K562 (cell line): ENCODE data around the gene ENOSF1. TPM values are rescaled to one million over a fixed set of nuclear protein-coding genes. Genes with fewer than 3 reads are reported as not detected.

Source experiments
- E4F1 ChIP-seq: fragments of 250-450 bp; sonication (Bioruptor Pico); IDR thresholded peaks from 2 replicates; pipeline ENCODE4 v1.5.0; 2021; ENCODE audit warnings: mild to moderate bottlenecking, borderline replicate concordance
- FOXM1 ChIP-seq, 2 experiments: fragments of 450-650 bp in 1 of 2; sonication (generic) in 1 of 2; formaldehyde crosslinking in 1 of 2; IDR thresholded peaks; 2 replicates each; pipeline versions ENCODE4 v1.6.1 to v1.9.0; 2017 to 2022; ENCODE audit warnings: low read depth in 2 of 2, mild to moderate bottlenecking in 2 of 2, missing genetic modification reagents in 1 of 2, moderate library complexity in 1 of 2
- MXI1 ChIP-seq: IDR thresholded peaks from 2 replicates; pipeline ENCODE4 v1.6.1; 2011; ENCODE audit warnings: low read depth, mild to moderate bottlenecking, improper control_type of control experiment, low read length
- PBX2 ChIP-seq, 2 experiments: IDR thresholded peaks in 1 of 2; conservative IDR thresholded peaks in 1 of 2; 2 replicates each; pipeline ENCODE4 v1.6.1; 2016; ENCODE audit warnings: low read depth in 2 of 2, mild to moderate bottlenecking in 1 of 2, missing compliant biosample characterization in 1 of 2, missing genetic modification characterization in 1 of 2, moderate library complexity in 1 of 2
- SRSF1 ChIP-seq: fragments of 200-400 bp; formaldehyde crosslinking; IDR thresholded peaks from 2 replicates; pipeline ENCODE4 v1.6.1; 2017; ENCODE audit warnings: mild to moderate bottlenecking, low read depth, low read length, moderate library complexity
- THAP12 ChIP-seq: fragments of 250-450 bp; sonication (Bioruptor Pico); IDR thresholded peaks from 2 replicates; pipeline ENCODE4 v1.9.0; 2021; ENCODE audit warnings: mild to moderate bottlenecking, inconsistent platforms
- ZMIZ1 ChIP-seq, 2 experiments: fragments of 150-350 bp in 1 of 2; IDR thresholded peaks; 2 replicates each; pipeline ENCODE4 v1.6.1; 2012 to 2016; ENCODE audit warnings: low read depth in 2 of 2, low read length in 2 of 2, mild to moderate bottlenecking in 1 of 2, moderate library complexity in 1 of 2
- ZNF583 ChIP-seq: fragments of 250-450 bp; sonication (Bioruptor Pico); IDR thresholded peaks from 2 replicates; pipeline ENCODE4 v1.4.0; 2020
- polyA plus RNA-seq, 8 experiments: library from polyadenylated mRNA; depleted of rRNA in 4 of 8; stranded (reverse) in 5 of 8; unstranded in 3 of 8; fragments of >200 nt; fragmentation: Nextera tagmentation in 2 of 8; fragmentation: Illumina TruSeq in 1 of 8; extraction: Ambion mirVana in 2 of 8; extraction: Trizol in 1 of 8; gene quantifications; 2 replicates each; pipeline versions ENCODE4 v1.2.1 to v1.2.3, GENCODE V29; 2011 to 2014; ENCODE audit warnings: inconsistent platforms in 1 of 8, missing spikeins in 1 of 8
- total RNA-seq, 7 experiments: library from RNA; depleted of rRNA in 6 of 7; stranded (reverse); fragments of >200 nt in 6 of 7; fragmentation: Illumina TruSeq in 2 of 7; extraction: Trizol in 2 of 7; gene quantifications; 2 replicates each; pipeline versions ENCODE4 v1.2.1 to v1.2.3, GENCODE V29; 2011 to 2021; ENCODE audit warnings: low replicate concordance in 1 of 7

Gene ENOSF1
- total and polyA plus RNA-seq, 9 of the 15 experiments (the other 6 are each of a cell fraction or from before 2014, with no cell fraction given), result 15.5 to 66.4 (median 46.5) TPM

- TF ChIP-seq ZMIZ1 (IDR thresholded peaks at IDR 0.05; ENCODE audit: low read depth in 2 of 2, low read length in 2 of 2), result peak in 1 of 2 experiments; percentile 57; a peak in 2 of 4 replicates
- TF ChIP-seq MXI1, result peak; percentile 21; the same call in 1 of the 2 replicates
- TF ChIP-seq THAP12 (CRISPR knock-in tag), result peak; percentile 80; the same call in 1 of the 2 replicates
- TF ChIP-seq PBX2 (CRISPR knock-in tag; IDR thresholded peaks at IDR 0.05; ENCODE audit: low read depth), result no peak
- no peak for TF ChIP-seq PBX2 (tag; conservative IDR thresholded peaks at IDR 0.05; ENCODE audit: low read depth)
- TF ChIP-seq SRSF1, result 0 out of 2 replicates have a peak, but pooled peaks have one; percentile 8
- peak; percentile 90 for TF ChIP-seq FOXM1 (IDR thresholded peaks at IDR 0.05; ENCODE audit: low read depth)
- no peak for TF ChIP-seq FOXM1 (CRISPR knock-in tag; IDR thresholded peaks at IDR 0.05; ENCODE audit: low read depth)
- TF ChIP-seq E4F1 (CRISPR knock-in tag), result no peak
- TF ChIP-seq ZNF583 (CRISPR knock-in tag), result 0 out of 2 replicates have a peak, but pooled peaks have one; percentile 60
Measured at GRCh38 chr18:658001-658946, 54.2 kb downstream of the ENOSF1 start (continued).
